22Rv1 (cell line): ENCODE data around the gene ADCY5.

ENCODE experiments used
- CTCF ChIP-seq: fragments of 450-650 bp; IDR thresholded peaks from 2 replicates; pipeline ENCODE4 v1.5.1; 2017; ENCODE audit warnings: mild to moderate bottlenecking
- ZFX ChIP-seq: fragments of 450-650 bp; IDR thresholded peaks from 2 replicates; pipeline ENCODE4 v1.6.1; 2017; ENCODE audit warnings: antibody characterized with exemption, borderline replicate concordance

GRCh38 chr3:123475786-123476185 lies 26.9 kb upstream of the ADCY5 start:
- TF ChIP-seq CTCF (no peak), ZFX (no peak)
